Mammary epithelial cell (primary cell): ENCODE measurements around the gene ST8SIA5.

Source experiments
- EZH2 ChIP-seq: IDR thresholded peaks from 2 replicates; pipeline ENCODE4 v1.6.1; 2012; ENCODE audit warnings: low read length, inconsistent platforms, borderline replicate concordance
- TF ChIP-seq, protein P1 (sequence below), 2 donors: IDR thresholded peaks in 1 of 2; conservative IDR thresholded peaks in 1 of 2; 2 replicates each; pipeline ENCODE4 v1.5.1; 2011 to 2012; ENCODE audit warnings: inconsistent platforms in 2 of 2, low read length in 2 of 2, mild to moderate bottlenecking in 2 of 2, control low read depth in 1 of 2, low read depth in 1 of 2; ENCODE audit not compliant: insufficient read depth in 1 of 2; ENCODE audit errors: extremely low read depth in 1 of 2

DNA sequence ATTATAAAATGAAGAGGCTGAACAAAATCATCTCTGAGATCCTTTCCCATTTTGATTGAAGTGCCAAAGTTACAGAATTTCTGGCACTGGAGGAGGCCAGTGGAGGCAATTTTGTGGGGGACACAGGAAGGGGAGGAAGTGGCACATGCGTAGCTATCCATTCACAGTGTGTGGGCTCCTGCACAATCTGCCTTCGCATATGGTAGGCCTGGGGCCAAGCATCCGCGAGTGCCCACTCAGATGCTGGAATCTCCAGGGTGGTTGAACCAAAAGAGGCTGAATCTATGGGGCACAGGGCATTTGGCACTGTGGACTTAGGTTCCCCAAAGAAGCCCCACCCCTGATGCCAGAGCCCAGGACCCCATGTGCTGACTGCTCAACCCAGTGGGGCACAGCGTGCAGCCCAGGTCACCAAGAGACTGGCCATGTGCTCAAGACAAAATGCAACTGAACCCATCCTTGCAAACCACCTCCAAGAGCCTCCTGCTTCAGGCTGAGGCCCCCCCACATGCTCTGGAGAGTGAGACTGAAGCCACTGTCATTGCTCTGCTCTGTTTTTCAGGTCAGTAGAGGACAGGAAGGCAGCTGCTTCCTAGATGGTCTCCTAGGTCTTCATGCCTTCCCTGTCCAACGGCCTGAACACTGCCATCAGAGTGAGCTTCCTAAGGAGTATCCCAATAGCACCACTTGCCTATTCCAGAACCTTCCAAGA, 28.5 kb downstream of the ST8SIA5 start:
- TF ChIP-seq, protein P1, sequence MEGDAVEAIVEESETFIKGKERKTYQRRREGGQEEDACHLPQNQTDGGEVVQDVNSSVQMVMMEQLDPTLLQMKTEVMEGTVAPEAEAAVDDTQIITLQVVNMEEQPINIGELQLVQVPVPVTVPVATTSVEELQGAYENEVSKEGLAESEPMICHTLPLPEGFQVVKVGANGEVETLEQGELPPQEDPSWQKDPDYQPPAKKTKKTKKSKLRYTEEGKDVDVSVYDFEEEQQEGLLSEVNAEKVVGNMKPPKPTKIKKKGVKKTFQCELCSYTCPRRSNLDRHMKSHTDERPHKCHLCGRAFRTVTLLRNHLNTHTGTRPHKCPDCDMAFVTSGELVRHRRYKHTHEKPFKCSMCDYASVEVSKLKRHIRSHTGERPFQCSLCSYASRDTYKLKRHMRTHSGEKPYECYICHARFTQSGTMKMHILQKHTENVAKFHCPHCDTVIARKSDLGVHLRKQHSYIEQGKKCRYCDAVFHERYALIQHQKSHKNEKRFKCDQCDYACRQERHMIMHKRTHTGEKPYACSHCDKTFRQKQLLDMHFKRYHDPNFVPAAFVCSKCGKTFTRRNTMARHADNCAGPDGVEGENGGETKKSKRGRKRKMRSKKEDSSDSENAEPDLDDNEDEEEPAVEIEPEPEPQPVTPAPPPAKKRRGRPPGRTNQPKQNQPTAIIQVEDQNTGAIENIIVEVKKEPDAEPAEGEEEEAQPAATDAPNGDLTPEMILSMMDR (conservative IDR thresholded peaks at IDR 0.05 in 1 of 2, IDR thresholded peaks at IDR 0.05 in 1 of 2; ENCODE audit: extremely low read depth in 1 of 2, insufficient read depth in 1 of 2, low read depth in 1 of 2, low read length in 2 of 2) = no peak
- no peak for TF ChIP-seq EZH2
